ENCODE measurements around the gene SLC2A4RG. TPM values are rescaled to one million over a fixed set of nuclear protein-coding genes. Genes with fewer than 3 reads are reported as not detected.

SLC2A4RG gene
- total RNA-seq, 2 experiments from 2014 or later = 38.5 to 39.8 TPM

DNA sequence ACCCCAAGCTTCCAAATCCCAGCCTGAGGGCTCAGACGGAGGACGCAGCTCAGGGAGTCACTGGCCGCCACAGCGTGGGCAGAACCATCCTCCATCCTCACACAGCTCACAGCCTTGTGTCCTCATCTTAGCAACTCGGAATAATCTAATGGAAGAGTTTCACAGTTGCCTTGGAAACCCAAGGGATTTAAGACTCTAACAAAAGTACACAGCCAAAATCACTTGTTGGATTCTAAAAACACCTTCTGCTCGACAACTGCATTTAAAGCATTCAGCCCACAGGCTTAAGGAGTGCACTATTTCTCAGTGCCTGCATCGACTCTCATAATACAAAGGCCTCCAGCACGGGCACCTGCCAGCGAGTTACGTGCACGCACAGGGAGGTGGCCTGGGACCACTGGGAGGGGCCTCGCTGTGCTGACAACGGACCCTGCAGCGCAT lies 46.1 kb downstream of the SLC2A4RG start:
- Mint-ChIP-seq H3K4me1 (ENCODE audit: low read depth) (peaks cover 11% of the 10 kb centered on the region), H3K9me3 (no peaks in the 10 kb centered on the region), H3K36me3 (ENCODE audit: low read depth) (no peaks in the 10 kb centered on the region), H3K27ac (no peak overlapping the region), H3K4me3 (no peak overlapping the region), H3K27me3 (no peaks in the 10 kb centered on the region)
- no peak for DNase-seq
- intact Hi-C loops (cut with micrococcal nuclease) = loop anchor here (5.0 kb wide), 1 partner anchor 187 kb away; no protein-coding TSS in a partner anchor
- CTCF ChIA-PET = interaction anchor here (0.7 to 5.0 kb wide), 21 partner anchors 9 to 335 kb away, joined by 3 to 37 read pairs (median 5); partner anchors contain the start of genes ARFRP1, LIME1, TPD52L2 and ZGPAT
- POLR2A ChIA-PET = no interaction called here
- TF ChIP-seq, protein P1, sequence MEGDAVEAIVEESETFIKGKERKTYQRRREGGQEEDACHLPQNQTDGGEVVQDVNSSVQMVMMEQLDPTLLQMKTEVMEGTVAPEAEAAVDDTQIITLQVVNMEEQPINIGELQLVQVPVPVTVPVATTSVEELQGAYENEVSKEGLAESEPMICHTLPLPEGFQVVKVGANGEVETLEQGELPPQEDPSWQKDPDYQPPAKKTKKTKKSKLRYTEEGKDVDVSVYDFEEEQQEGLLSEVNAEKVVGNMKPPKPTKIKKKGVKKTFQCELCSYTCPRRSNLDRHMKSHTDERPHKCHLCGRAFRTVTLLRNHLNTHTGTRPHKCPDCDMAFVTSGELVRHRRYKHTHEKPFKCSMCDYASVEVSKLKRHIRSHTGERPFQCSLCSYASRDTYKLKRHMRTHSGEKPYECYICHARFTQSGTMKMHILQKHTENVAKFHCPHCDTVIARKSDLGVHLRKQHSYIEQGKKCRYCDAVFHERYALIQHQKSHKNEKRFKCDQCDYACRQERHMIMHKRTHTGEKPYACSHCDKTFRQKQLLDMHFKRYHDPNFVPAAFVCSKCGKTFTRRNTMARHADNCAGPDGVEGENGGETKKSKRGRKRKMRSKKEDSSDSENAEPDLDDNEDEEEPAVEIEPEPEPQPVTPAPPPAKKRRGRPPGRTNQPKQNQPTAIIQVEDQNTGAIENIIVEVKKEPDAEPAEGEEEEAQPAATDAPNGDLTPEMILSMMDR (IDR thresholded peaks at IDR 0.05) = no peak
- ATAC-seq = no peak

DNA sequence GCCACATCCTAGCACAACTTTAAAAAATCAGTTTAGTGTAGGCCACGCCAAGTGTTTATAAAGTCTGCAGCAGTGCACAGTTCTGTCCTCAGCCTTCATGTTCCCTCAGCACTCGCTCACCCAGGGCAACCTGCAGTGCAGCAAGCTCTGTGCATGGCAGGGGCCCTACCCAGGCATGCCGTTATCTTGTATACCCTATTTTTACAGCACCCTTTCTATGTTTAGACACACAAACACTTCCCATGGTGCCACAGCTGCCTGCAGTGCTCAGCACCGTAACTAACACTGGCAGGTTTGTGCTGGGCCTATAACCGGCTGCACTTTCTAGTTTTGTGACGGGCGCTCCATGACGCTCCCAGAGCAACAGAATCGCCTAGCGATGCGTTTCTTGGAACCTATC lies 47.7 kb downstream of the SLC2A4RG start:
- POLR2A ChIA-PET = no interaction called here
- DNase-seq = no peak
- H3K4me1 Mint-ChIP-seq (ENCODE audit: low read depth) = peaks cover 4% of the 10 kb centered on the region

DNA sequence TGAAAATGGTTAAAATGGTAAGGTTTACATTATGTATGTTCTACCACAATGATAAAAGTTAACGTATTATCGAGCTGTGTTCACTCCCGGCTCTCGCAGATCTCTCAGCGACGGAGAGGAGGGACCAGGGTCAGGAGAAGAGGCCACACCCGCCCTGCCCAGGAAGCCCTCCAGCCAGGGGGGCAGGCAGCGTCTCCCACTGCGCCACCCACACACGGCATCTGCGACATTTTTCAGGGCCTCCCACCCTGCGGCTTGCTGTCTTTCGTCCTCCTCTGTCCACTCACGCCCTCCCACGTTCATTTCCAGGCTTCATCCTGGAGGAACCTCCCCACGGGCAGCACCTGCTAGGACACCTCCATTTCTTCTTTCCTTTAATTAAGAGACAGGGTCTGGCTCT lies 48.2 kb downstream of the SLC2A4RG start:
- ATAC-seq (no peak), DNase-seq (no peak)
- TF ChIP-seq, protein P1 (IDR thresholded peaks at IDR 0.05) = no peak
- Mint-ChIP-seq H3K36me3 (ENCODE audit: low read depth) (no peaks in the 10 kb centered on the region), H3K27ac (no peak overlapping the region), H3K9me3 (no peaks in the 10 kb centered on the region), H3K4me3 (no peak overlapping the region), H3K4me1 (ENCODE audit: low read depth) (no peaks in the 10 kb centered on the region), H3K27me3 (no peaks in the 10 kb centered on the region)
- CTCF ChIA-PET = interaction anchor here (0.9 to 4.9 kb wide), 3 partner anchors 13 to 249 kb away, joined by 3 to 37 read pairs (median 4); partner anchors contain the start of gene TPD52L2
- POLR2A ChIA-PET = no interaction called here
- intact Hi-C loops (cut with micrococcal nuclease) = loop anchor here (5.0 kb wide), 1 partner anchor 185 kb away; no protein-coding TSS in a partner anchor

More for the DNA sequence above, 47.7 kb downstream of the SLC2A4RG start:
- Mint-ChIP-seq H3K36me3 (ENCODE audit: low read depth) (no peaks in the 10 kb centered on the region), H3K9me3 (no peaks in the 10 kb centered on the region), H3K4me3 (no peak overlapping the region), H3K27ac (no peak overlapping the region), H3K27me3 (no peaks in the 10 kb centered on the region)
- intact Hi-C loops (cut with micrococcal nuclease) = loop anchor here (5.0 kb wide), 1 partner anchor 185 kb away; no protein-coding TSS in a partner anchor
- CTCF ChIA-PET = interaction anchor here (1.5 to 5.0 kb wide), 9 partner anchors 12 to 251 kb away, joined by 4 to 37 read pairs (median 5); partner anchors contain the start of genes ARFRP1, TPD52L2 and ZGPAT
- TF ChIP-seq, protein P1 (IDR thresholded peaks at IDR 0.05) = no peak
- ATAC-seq = no peak

DNA sequence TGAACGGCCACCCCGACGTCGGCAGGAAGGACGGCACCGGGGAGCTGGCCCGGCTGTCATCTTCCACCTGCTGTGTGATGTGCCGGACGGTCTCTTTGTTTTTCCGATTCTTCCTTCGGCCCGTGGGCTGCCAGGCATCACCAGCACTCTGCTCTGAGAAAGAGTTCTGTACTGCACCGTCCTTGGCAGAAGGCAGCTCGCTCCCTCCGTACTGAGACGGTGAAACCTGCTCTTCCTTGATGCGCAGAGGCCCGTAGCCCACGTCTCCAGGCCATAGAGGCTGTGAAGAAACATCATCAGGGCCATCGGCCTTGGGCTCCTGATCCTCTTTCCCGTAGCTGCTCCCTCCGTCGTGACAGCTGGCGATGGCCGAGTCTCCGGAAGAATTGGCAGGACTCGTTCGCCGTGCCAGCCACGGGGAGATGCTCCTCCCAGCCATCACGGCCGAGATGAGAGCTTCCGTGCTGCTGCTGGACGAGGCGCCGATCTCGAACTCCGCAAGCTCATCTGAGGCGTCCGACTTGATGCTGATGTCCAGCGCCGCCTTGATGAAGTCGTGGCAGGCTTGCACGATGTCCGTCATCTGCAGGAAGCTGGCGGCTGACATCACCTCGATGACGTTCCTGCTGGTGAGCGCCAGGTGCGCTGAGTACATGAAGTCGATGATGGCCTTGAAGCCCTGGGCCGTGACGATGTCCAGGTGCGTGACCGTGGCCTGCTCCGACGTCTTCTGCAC lies 50.4 kb downstream of the SLC2A4RG start:
- POLR2A ChIA-PET = no interaction called here
- intact Hi-C loops (cut with micrococcal nuclease) = loop anchor here (5.0 kb wide), 1 partner anchor 182 kb away; no protein-coding TSS in a partner anchor

More for the DNA sequence above, 50.4 kb downstream of the SLC2A4RG start:
- peaks cover 10% of the 10 kb centered on the region for H3K27me3 Mint-ChIP-seq
- H3K27ac Mint-ChIP-seq = no peak overlapping the region
- ATAC-seq = no peak
- H3K36me3 Mint-ChIP-seq (ENCODE audit: low read depth) = no peaks in the 10 kb centered on the region
- no peak overlapping the region for H3K4me3 Mint-ChIP-seq
- DNase-seq = no peak
- TF ChIP-seq, protein P1 (IDR thresholded peaks at IDR 0.05) = no peak
- CTCF ChIA-PET = interaction anchor here (0.9 kb wide), 1 partner anchor 74 kb away, joined by 4 read pairs; the partner anchor contains the start of gene TPD52L2
- H3K9me3 Mint-ChIP-seq = no peaks in the 10 kb centered on the region
- H3K4me1 Mint-ChIP-seq (ENCODE audit: low read depth) = no peaks in the 10 kb centered on the region

Measured in activated CD8-positive, alpha-beta T cell treated with anti-CD3 and anti-CD28 coated beads for 36 hours (primary cell).